ENCODE results near the gene ZNF705A. TPM values are rescaled to one million over a fixed set of nuclear protein-coding genes. Genes with fewer than 3 reads are reported as not detected.
A peak's percentile ranks its signal among the peaks of the same experiment; 100 is the strongest.
"Not testable (repeated sequence)": the region's sequence is repeated elsewhere in the genome, so short reads cannot be mapped to it uniquely, and the experiment has no call there.

The ZNF705A gene
- total and polyA plus RNA-seq, 7 donors = 0.01 TPM; not detected in 6

DNA sequence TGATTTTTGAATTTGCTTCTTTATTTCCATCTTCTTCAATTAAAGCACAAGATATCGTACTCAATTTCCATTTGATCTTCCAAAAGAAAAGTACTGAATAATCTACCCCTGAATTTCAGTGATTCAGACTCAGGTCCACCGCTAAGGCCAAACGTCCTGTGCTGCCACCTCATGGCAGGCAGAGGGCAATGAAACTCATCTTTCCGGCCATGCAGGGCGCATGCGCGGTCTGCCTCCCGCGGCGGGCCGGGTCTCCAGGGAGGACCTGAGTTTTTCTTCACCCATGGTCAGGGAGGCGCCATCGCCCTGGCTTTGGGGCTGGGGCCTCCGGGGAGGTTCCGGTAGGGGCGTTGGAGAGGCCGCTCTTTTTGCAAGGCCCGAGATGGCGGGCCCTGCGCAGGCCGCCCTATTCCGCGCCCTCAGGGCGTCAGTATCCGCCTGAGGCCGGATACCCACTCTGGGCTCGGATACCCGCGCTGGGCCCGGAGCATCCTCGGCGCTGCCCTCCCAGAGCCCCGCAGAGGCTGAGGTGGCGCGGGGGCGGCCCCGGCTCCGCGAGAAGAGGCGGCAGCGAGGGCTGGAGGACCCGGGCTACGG is 23.3 kb downstream of the ZNF705A start:
- TF ChIP-seq, protein P1, sequence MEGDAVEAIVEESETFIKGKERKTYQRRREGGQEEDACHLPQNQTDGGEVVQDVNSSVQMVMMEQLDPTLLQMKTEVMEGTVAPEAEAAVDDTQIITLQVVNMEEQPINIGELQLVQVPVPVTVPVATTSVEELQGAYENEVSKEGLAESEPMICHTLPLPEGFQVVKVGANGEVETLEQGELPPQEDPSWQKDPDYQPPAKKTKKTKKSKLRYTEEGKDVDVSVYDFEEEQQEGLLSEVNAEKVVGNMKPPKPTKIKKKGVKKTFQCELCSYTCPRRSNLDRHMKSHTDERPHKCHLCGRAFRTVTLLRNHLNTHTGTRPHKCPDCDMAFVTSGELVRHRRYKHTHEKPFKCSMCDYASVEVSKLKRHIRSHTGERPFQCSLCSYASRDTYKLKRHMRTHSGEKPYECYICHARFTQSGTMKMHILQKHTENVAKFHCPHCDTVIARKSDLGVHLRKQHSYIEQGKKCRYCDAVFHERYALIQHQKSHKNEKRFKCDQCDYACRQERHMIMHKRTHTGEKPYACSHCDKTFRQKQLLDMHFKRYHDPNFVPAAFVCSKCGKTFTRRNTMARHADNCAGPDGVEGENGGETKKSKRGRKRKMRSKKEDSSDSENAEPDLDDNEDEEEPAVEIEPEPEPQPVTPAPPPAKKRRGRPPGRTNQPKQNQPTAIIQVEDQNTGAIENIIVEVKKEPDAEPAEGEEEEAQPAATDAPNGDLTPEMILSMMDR (IDR thresholded peaks at IDR 0.05) = peak; percentile 76
- H3K4me1 ChIP-seq; intact Hi-C loops (cut with DNase I); ATAC-seq; H3K36me3 ChIP-seq (ENCODE audit: insufficient read depth in 1 of 2, low read depth in 1 of 2); H3K9me3 ChIP-seq; H3K27me3 ChIP-seq (ENCODE audit: insufficient read depth in 3 of 3, low read length in 2 of 3): not testable (repeated sequence)
- DNase-seq = peak; percentile 78 to 86
- peak overlapping the region; percentile 63 for H3K27ac ChIP-seq
- peak overlapping the region; percentile 77 for H3K4me3 ChIP-seq
- 0 to 1% (median 1%) methylated on average over 36 to 41 of the region's 43 CpGs for WGBS, 3 donors

DNA sequence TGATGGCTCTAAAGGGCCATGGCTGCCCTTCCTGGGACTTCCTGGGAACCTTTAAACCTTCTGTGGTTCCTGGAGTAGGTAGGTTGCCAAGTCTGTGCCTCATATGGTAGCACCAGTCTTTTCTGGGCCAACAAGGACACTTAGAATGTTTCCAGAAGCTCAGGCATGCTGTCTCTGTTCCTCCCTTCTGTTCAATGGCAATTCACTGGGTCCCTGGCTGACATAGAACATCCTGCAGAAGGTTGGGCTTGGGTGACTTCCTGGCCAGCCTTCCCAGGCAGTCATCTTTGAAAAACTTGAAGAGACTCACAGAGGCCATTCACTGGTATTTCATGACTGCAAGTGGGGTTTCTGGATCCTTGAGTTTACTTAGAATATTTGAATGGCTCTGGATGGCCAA is 24.5 kb downstream of the ZNF705A start:
- H3K36me3 ChIP-seq (ENCODE audit: insufficient read depth in 1 of 2, low read depth in 1 of 2); ATAC-seq; H3K4me1 ChIP-seq; intact Hi-C loops (cut with DNase I); H3K9me3 ChIP-seq; DNase-seq; H3K27me3 ChIP-seq (ENCODE audit: insufficient read depth in 3 of 3, low read length in 2 of 3); H3K4me3 ChIP-seq; H3K27ac ChIP-seq: not testable (repeated sequence)

DNA sequence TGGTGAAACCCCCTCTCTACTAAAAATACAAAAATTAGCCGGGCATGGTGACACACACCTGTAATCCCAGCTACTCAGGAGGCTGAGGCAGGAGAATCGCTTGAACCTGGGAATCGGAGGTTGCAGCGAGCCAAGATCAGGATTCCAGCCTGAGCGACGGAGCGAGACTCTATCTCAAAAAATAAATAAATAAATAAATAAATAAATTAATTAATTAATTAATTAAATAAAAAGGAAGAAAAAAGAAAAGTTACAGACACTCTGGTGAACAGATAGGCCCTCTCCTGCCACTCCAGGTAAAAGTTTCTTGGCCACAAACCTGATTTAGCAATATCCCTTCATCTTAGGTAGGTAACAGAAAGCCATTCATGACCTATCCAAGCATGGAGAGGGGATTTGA is 26.1 kb downstream of the ZNF705A start:
- DNase-seq; H3K9me3 ChIP-seq; intact Hi-C loops (cut with DNase I); H3K36me3 ChIP-seq (ENCODE audit: insufficient read depth in 1 of 2, low read depth in 1 of 2); H3K4me1 ChIP-seq; ATAC-seq; H3K4me3 ChIP-seq; H3K27ac ChIP-seq; H3K27me3 ChIP-seq (ENCODE audit: insufficient read depth in 3 of 3, low read length in 2 of 3): not testable (repeated sequence)
- 98 to 99% (median 98%) methylated on average over 7 of the region's 7 CpGs for WGBS, 3 donors

DNA sequence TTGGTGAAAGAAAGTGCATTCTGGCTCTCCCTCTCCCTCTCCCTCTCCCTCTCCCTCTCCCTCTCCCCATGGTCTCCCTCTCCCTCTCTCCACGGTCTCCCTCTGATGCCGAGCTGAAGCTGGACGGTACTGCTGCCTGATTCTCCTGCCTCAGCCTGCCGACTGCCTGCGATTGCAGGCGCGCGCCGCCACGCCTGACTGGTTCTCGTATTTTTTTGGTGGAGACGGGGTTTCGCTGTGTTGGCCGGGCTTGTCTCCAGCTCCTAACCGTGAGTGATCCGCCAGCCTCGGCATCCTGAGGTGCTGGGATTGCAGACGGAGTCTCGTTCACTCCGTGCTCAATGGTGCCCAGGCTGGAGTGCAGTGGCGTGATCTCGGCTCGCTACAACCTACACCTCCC is 26.5 kb downstream of the ZNF705A start:
- H3K27me3 ChIP-seq (ENCODE audit: insufficient read depth in 3 of 3, low read length in 2 of 3); intact Hi-C loops (cut with DNase I); ATAC-seq; H3K36me3 ChIP-seq (ENCODE audit: insufficient read depth in 1 of 2, low read depth in 1 of 2); H3K9me3 ChIP-seq; H3K27ac ChIP-seq; H3K4me1 ChIP-seq; DNase-seq; H3K4me3 ChIP-seq: not testable (repeated sequence)
- 96 to 98% (median 98%) methylated on average over 18 to 23 of the region's 23 CpGs for WGBS, 3 donors

DNA sequence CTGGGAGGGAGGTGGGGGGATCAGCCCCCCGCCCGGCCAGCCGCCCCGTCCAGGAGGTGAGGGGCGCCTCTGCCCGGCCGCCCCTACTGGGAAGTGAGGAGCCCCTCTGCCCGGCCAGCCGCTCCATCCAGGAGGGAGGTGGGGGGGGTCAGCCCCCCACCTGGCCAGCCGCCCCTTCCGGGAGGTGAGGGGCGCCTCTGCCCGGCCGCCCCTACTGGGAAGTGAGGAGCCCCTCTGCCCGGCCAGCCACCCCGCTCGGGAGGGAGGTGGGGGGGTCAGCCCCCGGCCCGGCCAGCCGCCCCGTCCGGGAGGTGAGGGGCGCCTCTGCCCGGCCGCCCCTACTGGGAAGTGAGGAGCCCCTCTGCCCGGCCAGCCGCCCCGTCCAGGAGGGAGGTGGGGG is 27.4 kb downstream of the ZNF705A start:
- H3K27ac ChIP-seq; DNase-seq; H3K27me3 ChIP-seq (ENCODE audit: insufficient read depth in 3 of 3, low read length in 2 of 3); H3K4me3 ChIP-seq; ATAC-seq; H3K36me3 ChIP-seq (ENCODE audit: insufficient read depth in 1 of 2, low read depth in 1 of 2); intact Hi-C loops (cut with DNase I); H3K9me3 ChIP-seq; H3K4me1 ChIP-seq: not testable (repeated sequence)
- 96% methylated on average over 10 to 21 of the region's 28 CpGs; no CpG with 5 or more reads in 1 of the 3 donors for WGBS, 3 donors

DNA sequence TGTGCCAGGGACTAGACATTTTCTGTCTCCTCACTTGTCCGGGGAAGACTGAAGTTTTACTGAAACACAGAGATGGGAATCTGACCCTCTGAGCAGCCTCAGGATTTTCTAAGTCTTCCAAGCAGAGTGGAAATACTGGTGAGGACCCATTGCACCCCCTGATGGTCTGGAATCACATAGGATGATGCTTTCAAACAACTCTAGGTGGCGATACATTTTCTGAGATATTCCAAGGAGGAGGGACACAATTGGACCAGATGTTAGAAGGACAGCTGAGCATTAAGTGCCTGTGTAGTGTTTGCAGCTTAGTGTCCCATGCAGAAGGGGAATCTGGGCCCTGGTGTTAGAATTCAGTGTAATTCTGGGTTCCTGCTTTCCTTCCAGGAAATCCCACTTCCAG is 31.3 kb downstream of the ZNF705A start:
- 67 to 74% (median 67%) methylated on average over 2 of the region's 2 CpGs for WGBS, 3 donors
- DNase-seq; H3K9me3 ChIP-seq; ATAC-seq; H3K27ac ChIP-seq; H3K27me3 ChIP-seq (ENCODE audit: insufficient read depth in 3 of 3, low read length in 2 of 3); H3K4me1 ChIP-seq; H3K4me3 ChIP-seq; intact Hi-C loops (cut with DNase I); H3K36me3 ChIP-seq (ENCODE audit: insufficient read depth in 1 of 2, low read depth in 1 of 2): not testable (repeated sequence)

DNA sequence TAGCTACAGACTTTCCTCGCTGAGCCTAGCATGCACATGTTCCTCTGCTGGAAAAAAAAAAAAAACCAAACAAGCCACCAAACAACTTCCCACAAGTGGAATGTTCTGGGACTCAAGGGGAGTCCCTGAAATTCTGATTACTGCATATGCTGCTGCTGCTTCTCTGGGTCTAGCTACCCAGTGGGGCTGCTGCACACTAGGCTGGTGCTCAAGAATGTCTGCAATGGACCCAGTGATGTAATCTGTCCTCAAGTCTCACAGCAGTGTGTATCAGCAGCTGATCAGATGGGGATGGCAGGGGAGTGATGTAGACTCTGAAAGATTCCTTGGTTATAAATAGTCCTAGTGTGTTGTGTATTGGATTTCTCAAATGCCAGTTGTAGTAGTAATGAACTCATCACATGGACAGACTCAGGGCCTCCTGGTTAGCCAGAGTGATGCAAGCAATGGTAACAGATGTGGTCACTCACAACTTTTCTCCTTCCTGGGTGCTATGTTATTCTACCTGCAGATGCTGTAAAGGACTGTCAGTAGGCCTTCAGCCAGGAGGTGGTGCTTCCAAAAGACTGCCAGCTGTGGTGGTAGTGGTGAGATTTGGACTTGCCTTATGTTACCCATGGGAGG is 41.0 kb downstream of the ZNF705A start:
- H3K36me3 ChIP-seq (ENCODE audit: insufficient read depth in 1 of 2, low read depth in 1 of 2); H3K4me3 ChIP-seq; DNase-seq; H3K9me3 ChIP-seq; H3K4me1 ChIP-seq; H3K27ac ChIP-seq; intact Hi-C loops (cut with DNase I); H3K27me3 ChIP-seq (ENCODE audit: insufficient read depth in 3 of 3, low read length in 2 of 3): not testable (repeated sequence)
- peak in 3 of 4 donors; percentile 53 to 80 (median 60) for ATAC-seq
- 85 to 92% (median 91%) methylated on average over 1 of the region's 1 CpG for WGBS, 3 donors

DNA sequence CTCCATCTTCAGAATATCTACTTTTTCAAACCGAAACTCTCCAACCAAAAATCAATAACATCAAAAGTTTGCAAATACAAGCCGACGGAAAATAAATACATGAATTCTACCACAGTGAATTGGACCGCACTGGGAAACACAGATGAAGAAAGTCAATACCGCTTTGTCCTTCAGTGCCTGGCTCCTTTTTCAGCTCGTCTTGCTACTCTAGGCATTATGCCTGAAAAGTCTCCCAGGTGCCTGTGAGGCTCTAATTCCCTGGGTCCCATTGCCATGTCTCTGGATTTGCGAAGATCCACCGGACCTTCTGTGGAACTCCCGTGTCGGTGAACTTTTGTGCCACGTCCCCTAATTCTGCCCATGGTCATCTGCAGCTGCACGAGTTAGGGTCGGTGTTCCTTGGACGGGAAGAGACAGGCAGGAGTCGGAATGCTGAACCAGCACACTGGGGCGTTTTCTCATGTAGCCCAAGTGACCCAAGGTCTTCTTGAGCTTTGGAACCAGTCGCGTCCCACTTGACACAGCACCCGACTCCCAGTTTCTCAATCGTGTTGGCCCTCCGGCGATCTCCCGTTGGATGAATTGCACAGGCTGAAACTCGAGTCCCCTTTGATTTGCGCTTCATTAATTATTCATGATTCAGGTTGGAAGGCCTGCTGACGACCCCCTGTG is 62.0 kb downstream of the ZNF705A start:
- H3K9me3 ChIP-seq; intact Hi-C loops (cut with DNase I); DNase-seq; H3K4me1 ChIP-seq; H3K4me3 ChIP-seq; ATAC-seq; H3K36me3 ChIP-seq (ENCODE audit: insufficient read depth in 1 of 2, low read depth in 1 of 2); H3K27me3 ChIP-seq (ENCODE audit: insufficient read depth in 3 of 3, low read length in 2 of 3); H3K27ac ChIP-seq: not testable (repeated sequence)
- WGBS, 3 donors = 80 to 84% (median 82%) methylated on average over 26 of the region's 26 CpGs

DNA sequence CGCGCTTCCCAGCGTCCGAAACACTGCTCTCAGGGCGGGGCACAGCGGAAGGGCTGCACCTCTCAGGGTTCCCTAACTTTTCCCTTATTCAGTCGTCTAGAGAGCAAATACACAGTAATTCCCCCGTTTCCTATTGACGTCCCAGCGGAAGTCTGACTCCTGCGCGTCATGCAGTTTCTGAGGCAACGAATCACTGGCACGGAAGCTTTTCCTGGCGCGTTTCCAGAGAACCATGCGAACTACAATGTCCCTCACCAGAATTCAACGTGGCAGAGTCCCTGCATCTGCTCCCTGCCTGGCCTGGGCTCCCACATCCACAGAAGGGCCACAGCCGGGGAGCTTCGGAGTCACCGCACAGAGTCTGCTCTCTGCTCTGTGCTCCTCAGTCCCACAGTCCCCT is 64.6 kb downstream of the ZNF705A start:
- intact Hi-C loops (cut with DNase I); H3K27ac ChIP-seq; H3K4me1 ChIP-seq; ATAC-seq; H3K4me3 ChIP-seq; DNase-seq; H3K36me3 ChIP-seq (ENCODE audit: insufficient read depth in 1 of 2, low read depth in 1 of 2); H3K9me3 ChIP-seq; H3K27me3 ChIP-seq (ENCODE audit: insufficient read depth in 3 of 3, low read length in 2 of 3): not testable (repeated sequence)
- WGBS, 3 donors = 73 to 83% (median 81%) methylated on average over 20 to 21 of the region's 21 CpGs

DNA sequence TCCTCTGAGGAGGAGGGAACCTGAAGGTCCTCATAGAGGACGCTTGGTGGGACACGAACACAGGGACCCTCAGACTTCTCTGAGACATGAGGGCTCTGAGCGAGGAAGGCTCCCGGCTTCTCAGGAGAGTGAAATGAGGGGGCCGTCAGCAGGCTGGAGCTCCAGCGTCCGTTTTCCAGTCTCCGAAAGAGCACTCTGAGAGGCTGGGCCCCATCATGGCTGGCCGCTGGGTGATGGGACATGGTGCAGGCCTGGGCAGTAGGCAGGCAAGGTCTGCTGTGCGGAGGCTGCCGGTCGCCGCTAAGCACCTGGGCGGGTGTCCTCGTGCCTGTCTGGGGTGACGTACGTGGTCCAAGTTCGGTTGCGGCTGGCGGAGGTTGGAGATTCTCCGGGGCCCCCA is 65.0 kb downstream of the ZNF705A start:
- intact Hi-C loops (cut with DNase I); H3K27me3 ChIP-seq (ENCODE audit: insufficient read depth in 3 of 3, low read length in 2 of 3); H3K4me3 ChIP-seq; ATAC-seq; H3K4me1 ChIP-seq; DNase-seq; H3K27ac ChIP-seq; H3K9me3 ChIP-seq; H3K36me3 ChIP-seq (ENCODE audit: insufficient read depth in 1 of 2, low read depth in 1 of 2): not testable (repeated sequence)
- 92 to 96% (median 92%) methylated on average over 21 of the region's 21 CpGs for WGBS, 3 donors
